HepG2 (cell line): ENCODE measurements around the gene PARN. TPM values are rescaled to one million over a fixed set of nuclear protein-coding genes. Genes with fewer than 3 reads are reported as not detected.

Source experiments
- ARID3A ChIP-seq: IDR thresholded peaks from 2 replicates; pipeline ENCODE4 v1.6.1; 2012; ENCODE audit warnings: low read depth, low read length, improper control_type of control experiment
- ARID5B ChIP-seq: IDR thresholded peaks from 2 replicates; pipeline ENCODE4 v1.4.0; 2020; ENCODE audit warnings: mild to moderate bottlenecking, missing genetic modification reagents
- BCL6 ChIP-seq: IDR thresholded peaks from 2 replicates; pipeline ENCODE4 v1.6.1; 2016; ENCODE audit warnings: missing genetic modification reagents, missing compliant biosample characterization
- CEBPB ChIP-seq: IDR thresholded peaks from 2 replicates; pipeline ENCODE4 v1.6.1; 2011; ENCODE audit warnings: low read depth, low read length, improper control_type of control experiment, borderline replicate concordance
- CREB1 ChIP-seq, 2 experiments: fragments of 450-650 bp in 1 of 2; IDR thresholded peaks; 2 replicates each; pipeline ENCODE4 v1.6.1; 2016 to 2017; ENCODE audit warnings: control low read depth in 1 of 2, mild to moderate bottlenecking in 1 of 2, missing compliant biosample characterization in 1 of 2, missing genetic modification characterization in 1 of 2
- EP300 ChIP-seq, 3 experiments: sonication (generic) in 1 of 3; formaldehyde crosslinking in 1 of 3; IDR thresholded peaks; 2 replicates each; pipeline versions ENCODE4 v1.5.1 to v1.6.1; 2011 to 2020; ENCODE audit warnings: low read depth in 2 of 3, low read length in 2 of 3, borderline replicate concordance in 1 of 3, improper control_type of control experiment in 1 of 3, mild to moderate bottlenecking in 1 of 3, missing genetic modification reagents in 1 of 3, moderate library complexity in 1 of 3
- HNRNPL ChIP-seq: fragments of 200-400 bp; formaldehyde crosslinking; IDR thresholded peaks from 2 replicates; pipeline ENCODE4 v1.6.1; 2017; ENCODE audit warnings: mild to moderate bottlenecking, low read depth, low read length
- ISL2 ChIP-seq: sonication (generic); formaldehyde crosslinking; IDR thresholded peaks from 2 replicates; pipeline ENCODE4 v1.5.0; 2020; ENCODE audit warnings: missing genetic modification reagents
- KAT8 ChIP-seq: IDR thresholded peaks from 2 replicates; pipeline ENCODE4 v1.6.1; 2016; ENCODE audit warnings: missing genetic modification reagents, missing compliant biosample characterization
- MED1 ChIP-seq: sonication (generic); formaldehyde crosslinking; IDR thresholded peaks from 2 replicates; pipeline ENCODE4 v1.4.0; 2020; ENCODE audit warnings: missing genetic modification reagents
- PHB2 ChIP-seq: fragments of 450-650 bp; IDR thresholded peaks from 2 replicates; pipeline ENCODE4 v1.6.1; 2018; ENCODE audit not compliant: partially characterized antibody
- RXRB ChIP-seq: IDR thresholded peaks from 2 replicates; pipeline ENCODE4 v1.6.1; 2016; ENCODE audit warnings: borderline replicate concordance, missing genetic modification reagents, missing compliant biosample characterization
- SOX5 ChIP-seq: IDR thresholded peaks from 2 replicates; pipeline ENCODE4 v1.6.1; 2016; ENCODE audit warnings: borderline replicate concordance
- SOX6 ChIP-seq, 2 experiments: fragments of 450-650 bp in 1 of 2; sonication (generic) in 1 of 2; formaldehyde crosslinking in 1 of 2; IDR thresholded peaks; 2 replicates each; pipeline versions ENCODE4 v1.4.0 to v1.6.1; 2017 to 2020; ENCODE audit warnings: antibody characterized with exemption in 1 of 2, mild to moderate bottlenecking in 1 of 2, missing genetic modification reagents in 1 of 2
- TCF7 ChIP-seq: sonication (generic); IDR thresholded peaks from 2 replicates; pipeline ENCODE4 v1.6.1; 2016; ENCODE audit warnings: antibody characterized with exemption, low read depth
- TEAD3 ChIP-seq: optimal IDR thresholded peaks from 2 replicates; pipeline ENCODE3; 2016; ENCODE audit warnings: borderline replicate concordance
- ZNF18 ChIP-seq: sonication (generic); formaldehyde crosslinking; IDR thresholded peaks from 2 replicates; pipeline ENCODE4 v1.8.0; 2022; ENCODE audit warnings: mild to moderate bottlenecking, missing genetic modification reagents; ENCODE audit not compliant: insufficient replicate concordance
- ZNF576 ChIP-seq: sonication (generic); formaldehyde crosslinking; IDR thresholded peaks from 2 replicates; pipeline ENCODE4 v1.4.0; 2020; ENCODE audit warnings: mild to moderate bottlenecking, missing genetic modification reagents
- ZSCAN5A ChIP-seq: sonication (generic); formaldehyde crosslinking; IDR thresholded peaks from 2 replicates; pipeline ENCODE4 v1.8.0; 2022; ENCODE audit warnings: mild to moderate bottlenecking, missing genetic modification reagents, borderline replicate concordance
- polyA plus RNA-seq, 8 experiments: library from polyadenylated mRNA; depleted of rRNA in 3 of 8; stranded (reverse) in 7 of 8; unstranded in 1 of 8; fragments of >200 nt; fragmentation: Illumina TruSeq in 4 of 8; extraction: Trizol in 4 of 8; gene quantifications; 2 replicates each; pipeline versions ENCODE4 v1.2.1 to v1.2.3, GENCODE V29; 2011 to 2016; ENCODE audit warnings: low read depth in 4 of 8, missing spikeins in 1 of 8, mixed read lengths in 1 of 8; ENCODE audit not compliant: insufficient read depth in 1 of 8
- total RNA-seq, 5 experiments: library from RNA; depleted of rRNA; stranded (reverse); fragments of >200 nt; fragmentation: Illumina TruSeq; extraction: Trizol; gene quantifications; 2 replicates each; pipeline ENCODE4 v1.2.3, GENCODE V29; 2016; ENCODE audit warnings: low read depth in 1 of 5

Gene PARN
- total and polyA plus RNA-seq, 2 of the 13 experiments (the other 11 are each of a cell fraction or from before 2014, with no cell fraction given) = 13.3 to 47.6 TPM

GRCh38 chr16:14608604-14609003 is 21.5 kb downstream of the PARN start (continued):
- TF ChIP-seq ZSCAN5A (CRISPR knock-in tag) (no peak), ZNF576 (CRISPR knock-in tag) (no peak), SOX5 (CRISPR knock-in tag) (peak; percentile 57; the same call in 1 of the 2 replicates), RXRB (CRISPR knock-in tag) (peak; percentile 15; the same call in 1 of the 2 replicates), PHB2 (no peak), KAT8 (CRISPR knock-in tag) (0 out of 2 replicates have a peak, but pooled peaks have one; percentile 19), CEBPB (peak; percentile 97), ARID5B (CRISPR knock-in tag) (peak; percentile 77; the same call in 1 of the 2 replicates), MED1 (CRISPR knock-in tag) (0 out of 2 replicates have a peak, but pooled peaks have one; percentile 12), TEAD3 (CRISPR knock-in tag) (peak; percentile 11), EP300 (IDR thresholded peaks at IDR 0.05; ENCODE audit: low read depth in 2 of 2, low read length in 2 of 2) (peak in 1 of 2 experiments; percentile 27; a peak in 1 of 4 replicates), EP300 (CRISPR knock-in tag; IDR thresholded peaks at IDR 0.05; ENCODE audit: borderline replicate concordance) (no peak), TCF7 (peak; percentile 35; the same call in 1 of the 2 replicates), ISL2 (CRISPR knock-in tag) (peak; percentile 19; the same call in 1 of the 2 replicates), BCL6 (CRISPR knock-in tag) (0 out of 2 replicates have a peak, but pooled peaks have one; percentile 21), ZNF18 (CRISPR knock-in tag) (no peak), CREB1 (IDR thresholded peaks at IDR 0.05) (no peak), CREB1 (CRISPR knock-in tag; IDR thresholded peaks at IDR 0.05) (peak; percentile 19; the same call in 1 of the 2 replicates), HNRNPL (0 out of 2 replicates have a peak, but pooled peaks have one; percentile 24), SOX6 (IDR thresholded peaks at IDR 0.05) (no peak), SOX6 (CRISPR knock-in tag; IDR thresholded peaks at IDR 0.05) (peak; percentile 41; the same call in 1 of the 2 replicates), ARID3A (0 out of 2 replicates have a peak, but pooled peaks have one; percentile 51)
